CD1c-positive myeloid dendritic cell (primary cell): ENCODE results near the gene POU6F1.
A peak's percentile ranks its signal among the peaks of the same experiment; 100 is the strongest.
"Not testable (repeated sequence)": the region's sequence is repeated elsewhere in the genome, so short reads cannot be mapped to it uniquely, and the experiment has no call there.

Experiments used
- DNase-seq: peaks from one replicate; pipeline ENCODE4 v3.0.0-alpha.2; 2016; ENCODE audit errors: extremely low spot score

The POU6F1 gene

GRCh38 chr12:51227962-51228361 lies 10.1 kb upstream of the POU6F1 start:
- DNase-seq = no peak

GRCh38 chr12:51227112-51227511 lies 9.2 kb upstream of the POU6F1 start:
- DNase-seq = not testable (repeated sequence)

- no peak for DNase-seq
Measured at GRCh38 chr12:51225771-51226170, 7.9 kb upstream of the POU6F1 start.

GRCh38 chr12:51225234-51225633 lies 7.4 kb upstream of the POU6F1 start:
- DNase-seq = no peak

GRCh38 chr12:51224625-51225024 lies 6.8 kb upstream of the POU6F1 start:
- no peak for DNase-seq

GRCh38 chr12:51222461-51222860 lies 4.6 kb upstream of the POU6F1 start:
- DNase-seq = no peak

- not testable (repeated sequence) for DNase-seq
Measured at GRCh38 chr12:51219857-51220256, 2.0 kb upstream of the POU6F1 start.

GRCh38 chr12:51219322-51219721 lies 1.5 kb upstream of the POU6F1 start:
- no peak for DNase-seq

- no peak for DNase-seq
Measured at GRCh38 chr12:51218607-51219161, 822 bp upstream of the POU6F1 start.

- peak; percentile 29 for DNase-seq
Measured at GRCh38 chr12:51217133-51217967, 512 bp downstream of the POU6F1 start.

GRCh38 chr12:51216642-51217041 lies 1.2 kb downstream of the POU6F1 start:
- DNase-seq = no peak

- DNase-seq = no peak
Measured at GRCh38 chr12:51214895-51215294, 3.0 kb downstream of the POU6F1 start.

GRCh38 chr12:51210690-51211395 lies 7.0 kb downstream of the POU6F1 start:
- no peak for DNase-seq

- no peak for DNase-seq
Measured at GRCh38 chr12:51209259-51209658, 8.6 kb downstream of the POU6F1 start.

- no peak for DNase-seq
Measured at GRCh38 chr12:51208016-51208660, 9.7 kb downstream of the POU6F1 start.

- no peak for DNase-seq
Measured at GRCh38 chr12:51205350-51205749, 12.5 kb downstream of the POU6F1 start.

GRCh38 chr12:51202718-51203117 lies 15.1 kb downstream of the POU6F1 start:
- DNase-seq = no peak

- no peak for DNase-seq
Measured at GRCh38 chr12:51200806-51201205, 17.1 kb downstream of the POU6F1 start.

- DNase-seq = no peak
Measured at GRCh38 chr12:51200156-51200555, 17.7 kb downstream of the POU6F1 start.

- DNase-seq = no peak
Measured at GRCh38 chr12:51199366-51199945, 18.4 kb downstream of the POU6F1 start.

- no peak for DNase-seq
Measured at GRCh38 chr12:51198568-51199365, 19.1 kb downstream of the POU6F1 start.
